GM19240 (cell line): ENCODE measurements around the gene BCKDHA.
"Not testable (repeated sequence)": the region's sequence is repeated elsewhere in the genome, so short reads cannot be mapped to it uniquely, and the experiment has no call there.

ENCODE experiments used
- DNase-seq: peaks from one replicate; pipeline ENCODE4 v3.0.0; 2011; ENCODE audit warnings: low spot score; ENCODE audit not compliant: insufficient read length

Gene BCKDHA

DNA sequence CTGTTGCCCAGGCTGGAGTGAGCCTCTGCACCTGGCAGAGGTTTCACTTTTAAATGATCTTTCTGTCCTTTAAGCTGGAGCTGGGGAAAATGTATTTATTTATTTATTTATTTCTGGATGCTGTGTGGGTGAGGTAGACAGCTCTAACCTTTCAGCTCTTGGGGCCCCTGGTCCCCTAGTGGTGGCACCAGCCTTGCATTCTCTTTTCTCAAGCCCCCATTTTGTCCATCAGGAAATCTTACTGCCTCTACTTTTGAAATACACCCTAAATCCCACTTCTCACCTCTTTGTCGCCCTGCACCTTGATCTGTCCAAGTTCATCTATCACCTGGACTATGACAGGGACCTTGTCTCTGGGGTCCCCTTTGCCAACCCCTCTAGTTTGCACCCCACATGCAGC is 31.5 kb upstream of the BCKDHA start:
- DNase-seq = no peak

DNA sequence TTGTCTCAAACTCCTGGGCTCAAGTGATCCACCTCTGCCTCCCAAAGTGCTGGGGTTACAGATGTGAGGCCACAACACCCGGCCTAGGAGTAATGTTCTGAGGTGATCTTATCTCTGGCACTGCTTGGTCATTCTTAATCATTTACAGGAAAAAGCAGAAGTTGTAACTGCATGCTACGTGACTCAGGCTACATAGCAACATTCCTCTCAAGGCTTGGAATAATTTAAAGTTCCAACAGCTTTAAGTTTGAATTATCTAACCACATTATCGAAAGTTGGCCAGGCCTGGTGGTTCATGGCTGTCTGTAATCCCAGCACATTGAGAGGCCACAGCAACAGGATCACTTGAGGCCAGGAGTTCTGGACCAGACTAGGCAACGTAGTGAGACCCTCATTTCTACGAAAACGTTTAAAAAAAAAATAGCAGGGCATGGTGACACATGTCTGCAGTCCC is 29.7 kb upstream of the BCKDHA start:
- DNase-seq = no peak

- DNase-seq = no peak
Measured at GRCh38 chr19:41369769-41370168, 27.8 kb upstream of the BCKDHA start.

GRCh38 chr19:41371119-41371518 is 26.5 kb upstream of the BCKDHA start:
- not testable (repeated sequence) for DNase-seq

DNA sequence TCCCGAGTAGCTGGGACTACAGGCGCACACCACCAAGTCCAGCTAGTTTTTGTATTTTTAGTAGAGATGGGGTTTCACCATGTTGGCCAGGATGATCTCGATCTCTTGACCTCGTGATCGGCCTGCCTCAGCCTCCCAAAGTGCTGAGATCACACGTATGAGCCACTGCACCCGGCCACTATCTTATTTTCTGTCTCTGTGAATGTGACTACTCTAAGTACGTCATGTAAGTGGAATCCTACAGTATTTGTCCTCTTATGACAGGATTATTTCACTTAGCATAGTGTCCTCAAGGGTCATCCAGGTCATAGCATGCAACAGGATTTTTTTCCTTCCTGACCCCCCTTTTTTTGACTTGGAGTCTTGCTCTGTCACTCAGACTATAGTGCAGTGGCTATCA is 26.1 kb upstream of the BCKDHA start:
- no peak for DNase-seq

DNA sequence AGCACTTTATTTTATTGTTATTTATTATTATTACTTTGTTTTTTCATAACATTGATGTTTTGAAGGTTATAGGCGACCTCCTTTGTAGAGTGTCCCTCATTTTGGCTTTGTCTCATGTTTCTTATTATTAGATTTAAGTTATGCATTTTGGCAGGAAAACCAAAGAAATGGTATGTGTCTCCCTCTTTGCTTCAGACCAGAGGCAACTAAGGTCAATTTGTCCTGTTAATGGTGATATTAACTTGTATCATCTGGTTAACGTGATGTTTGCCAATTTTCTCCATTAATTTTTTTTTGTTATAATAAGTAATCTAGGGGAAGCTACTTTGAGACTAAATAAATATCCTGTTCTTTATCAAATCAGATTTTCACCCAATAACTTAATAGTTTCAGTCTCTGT is 25.1 kb upstream of the BCKDHA start:
- no peak for DNase-seq

GRCh38 chr19:41373993-41374392 is 23.6 kb upstream of the BCKDHA start:
- no peak for DNase-seq

DNA sequence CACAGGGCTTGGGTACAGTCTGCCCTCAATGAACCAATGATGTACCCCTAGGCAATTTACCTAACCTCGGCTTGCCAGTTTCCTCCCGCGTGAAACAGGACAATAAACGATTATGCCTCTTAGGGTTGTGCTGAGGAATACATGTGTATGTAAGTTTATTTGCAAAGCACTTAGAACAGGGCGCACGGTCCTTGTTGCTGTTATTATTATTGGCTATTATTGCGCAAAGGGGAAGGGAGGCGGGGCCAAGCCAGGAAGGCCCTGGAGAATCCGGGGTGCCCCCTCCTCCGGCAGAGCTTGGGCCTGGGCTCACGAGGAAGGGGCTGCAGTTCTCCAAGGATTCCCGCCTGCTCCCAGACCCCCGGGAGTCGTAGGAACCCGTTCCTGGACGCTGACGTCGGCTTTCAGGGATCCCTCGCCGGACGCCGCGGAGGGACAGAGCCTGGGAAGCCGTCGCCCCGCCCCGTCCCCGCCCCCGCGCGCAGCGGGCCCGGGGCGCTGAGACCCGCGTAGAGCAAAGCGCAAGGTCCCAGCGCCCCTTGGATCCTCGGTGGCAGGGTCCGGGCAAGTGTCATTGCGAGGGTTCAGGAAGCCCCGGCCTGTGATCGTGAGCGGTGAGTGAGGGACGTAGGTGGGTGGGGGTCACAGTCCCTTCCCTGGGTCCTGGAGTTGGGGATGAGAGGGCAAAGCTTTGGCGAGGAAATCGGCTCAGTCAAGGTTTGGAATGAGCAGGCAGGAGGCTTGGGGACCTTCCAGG is 21.2 kb upstream of the BCKDHA start, which contains the start of gene TMEM91:
Gene TMEM91 (plus strand): TSS at position 293 of the 757 bp plus-strand sequence. CDS start 1,777 bp downstream, outside the sequence.
- no peak for DNase-seq

- DNase-seq = no peak
Measured at GRCh38 chr19:41376998-41377365, 20.6 kb upstream of the BCKDHA start.

GRCh38 chr19:41377977-41378709 is 19.5 kb upstream of the BCKDHA start:
- peak; percentile 66 for DNase-seq

DNA sequence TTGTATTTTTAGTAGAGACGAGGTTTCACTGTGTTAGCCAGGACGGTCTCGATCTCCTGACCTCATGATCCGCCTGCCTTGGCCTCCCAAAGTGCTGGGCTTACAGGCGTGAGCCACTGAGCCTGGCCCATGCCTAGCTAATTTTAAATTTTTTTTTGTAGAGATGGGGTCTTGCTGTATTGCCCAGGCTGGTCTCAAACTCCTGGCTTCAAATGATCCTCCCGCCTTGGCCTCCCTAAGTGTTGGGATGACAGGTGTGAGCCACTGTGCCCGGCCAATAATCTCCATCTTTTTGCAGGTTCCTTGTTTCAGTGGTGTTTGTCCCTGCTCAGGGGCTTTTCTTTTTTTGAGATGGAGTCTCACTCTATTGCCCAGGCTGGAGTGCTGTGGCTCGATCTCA is 16.1 kb upstream of the BCKDHA start:
- DNase-seq = not testable (repeated sequence)

GRCh38 chr19:41384351-41384750 is 13.3 kb upstream of the BCKDHA start:
- no peak for DNase-seq

GRCh38 chr19:41386442-41386841 is 11.2 kb upstream of the BCKDHA start:
- DNase-seq = no peak

GRCh38 chr19:41391618-41392017 is 6.0 kb upstream of the BCKDHA start:
- DNase-seq = no peak

GRCh38 chr19:41392775-41393174 is 4.8 kb upstream of the BCKDHA start:
- no peak for DNase-seq

DNA sequence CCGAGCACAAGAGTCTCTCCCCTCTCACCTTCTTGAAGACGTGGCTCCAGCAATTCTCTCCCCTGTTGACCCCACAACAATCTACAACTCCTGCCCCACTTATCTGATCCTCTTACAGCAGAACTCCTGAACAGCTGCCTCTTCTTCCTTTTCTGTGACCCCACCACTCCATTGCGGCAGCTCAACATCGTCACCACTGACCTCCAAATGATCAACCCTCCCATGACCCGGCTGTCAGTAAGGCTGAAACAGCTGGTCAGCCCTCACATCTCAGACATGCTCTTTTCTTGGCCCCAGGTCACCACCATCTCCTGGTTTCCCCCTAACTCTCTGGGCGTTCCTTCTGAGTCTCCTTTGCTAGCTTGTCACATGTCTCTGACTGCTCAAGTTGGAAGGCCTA is 2.3 kb upstream of the BCKDHA start:
- no peak for DNase-seq

DNA sequence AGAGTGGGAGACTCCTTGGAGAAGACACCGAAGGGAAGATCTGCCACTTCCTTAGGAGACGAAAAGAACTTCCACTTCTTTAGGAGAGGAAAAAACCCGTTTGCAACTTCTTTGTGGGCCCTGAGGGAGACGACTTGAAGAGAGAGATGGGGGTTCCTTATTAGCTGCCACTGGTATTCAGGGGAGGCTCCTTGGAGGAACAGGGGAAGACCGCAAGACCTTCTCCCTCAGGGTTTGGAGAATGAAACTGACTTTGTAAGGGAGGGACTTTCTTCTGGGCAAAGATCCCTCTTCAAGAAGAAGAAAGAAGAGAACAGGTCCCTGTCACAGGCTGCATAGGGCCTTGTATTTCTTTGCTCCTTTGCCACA is 416 bp downstream of the BCKDHA start:
- no peak for DNase-seq

DNA sequence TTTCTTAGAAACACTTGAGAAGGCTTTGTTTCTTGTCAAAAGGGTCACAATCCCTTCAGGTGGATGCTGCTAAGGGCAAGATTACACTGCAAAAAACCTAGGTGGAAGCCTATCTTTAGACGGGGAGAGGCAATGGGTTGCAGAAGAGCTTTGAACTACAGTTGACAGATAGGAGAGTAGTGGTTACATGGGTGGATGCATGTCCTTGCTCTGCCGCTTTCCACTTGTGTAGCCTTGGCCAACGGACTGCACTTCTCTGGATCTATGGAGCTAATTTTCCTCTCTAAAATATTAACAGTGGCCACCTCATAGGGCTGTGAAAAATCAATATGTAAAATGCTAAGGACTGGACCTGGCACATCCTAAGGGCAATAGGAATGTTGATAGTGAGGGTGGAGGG is 980 bp downstream of the BCKDHA start:
- no peak for DNase-seq

- no peak for DNase-seq
Measured at GRCh38 chr19:41399091-41399490, 1.5 kb downstream of the BCKDHA start.

DNA sequence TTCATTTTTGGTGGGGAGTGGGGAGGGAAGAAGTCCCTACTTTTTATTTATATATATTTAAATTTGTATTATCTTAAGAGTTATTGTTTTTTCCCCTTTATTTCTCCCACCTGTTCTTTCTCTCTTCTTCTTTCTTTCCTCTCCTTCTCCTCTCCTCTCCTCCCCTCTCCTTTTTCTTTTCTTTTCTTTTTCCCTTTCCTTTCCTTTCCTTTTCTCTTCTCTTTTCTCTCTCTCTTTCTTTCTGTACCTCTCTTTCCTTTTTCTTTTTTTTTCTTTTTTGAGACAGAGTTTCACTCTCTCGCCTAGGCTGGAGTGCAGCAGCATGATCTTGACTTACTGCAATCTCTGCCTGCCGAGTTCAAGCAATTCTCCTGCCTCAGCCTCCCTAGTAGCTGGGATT is 1.9 kb downstream of the BCKDHA start:
- DNase-seq = no peak

- DNase-seq = no peak
Measured at GRCh38 chr19:41401483-41401882, 3.9 kb downstream of the BCKDHA start.

DNA sequence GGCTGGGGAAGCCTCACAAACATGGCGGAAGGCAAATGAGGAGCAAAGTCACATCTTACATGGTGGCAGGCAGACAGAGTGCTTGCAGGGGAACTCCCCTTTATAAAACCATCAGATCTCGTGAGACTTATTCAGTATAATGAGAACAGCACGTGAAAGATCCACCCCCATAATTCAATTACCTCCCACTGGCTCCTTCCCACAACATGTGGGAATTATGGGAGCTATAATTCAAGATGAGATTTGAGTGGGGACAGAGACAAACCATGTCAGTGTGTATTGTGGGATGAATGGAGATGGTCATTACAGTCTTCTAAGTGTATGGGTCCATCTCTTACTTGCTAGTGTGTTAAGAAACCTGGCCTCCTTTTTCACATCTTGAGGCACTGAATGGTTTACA is 4.4 kb downstream of the BCKDHA start:
- no peak for DNase-seq
